Measurements from ENCODE around the gene PCDHAC2.

The PCDHAC2 gene

GRCh38 chr5:141010047-141010793 is 43.9 kb downstream of the PCDHAC2 start:
- no peak for TF ChIP-seq CTCF (IDR thresholded peaks at IDR 0.05; ENCODE audit: low read depth, low read length, missing control alignments)
- in situ Hi-C loops (cut with HindIII; ENCODE audit: low pct_ligation_motif_present, low sequenced_read_pairs), result no loop called here
- no peak for DNase-seq

GRCh38 chr5:141017943-141018342 is 51.7 kb downstream of the PCDHAC2 start:
- DNase-seq, result no peak
- Histone ChIP-seq H3K4me3 (ENCODE audit: low read depth, low read length) (no peak overlapping the region), H3K36me3 (replicated peaks) (no peaks in the 10 kb centered on the region), H3K27ac (no peak overlapping the region), H3K27me3 (replicated peaks) (no peaks in the 10 kb centered on the region)
- in situ Hi-C loops (cut with HindIII; ENCODE audit: low pct_ligation_motif_present, low sequenced_read_pairs), result no loop called here
- no peak for TF ChIP-seq CTCF (IDR thresholded peaks at IDR 0.05; ENCODE audit: low read depth, low read length, missing control alignments)

More at GRCh38 chr5:141010047-141010793, 43.9 kb downstream of the PCDHAC2 start:
- Histone ChIP-seq H3K36me3 (replicated peaks) (no peaks in the 10 kb centered on the region), H3K27ac (no peak overlapping the region), H3K27me3 (replicated peaks) (no peaks in the 10 kb centered on the region), H3K4me3 (ENCODE audit: low read depth, low read length) (no peak overlapping the region)
